HepG2 (cell line): ENCODE measurements around the gene AEN. TPM values are rescaled to one million over a fixed set of nuclear protein-coding genes. Genes with fewer than 3 reads are reported as not detected.

Experiments
- ATAC-seq: fragments of 200-7000 bp; cut with Tn5 transposase; 3 replicates; pipeline ENCODE4 v1.9.1; 2020; ENCODE audit warnings: mild to moderate bottlenecking, moderate library complexity
- BruUV-seq: library from RNA; stranded (reverse); fragments of 400-500 nt; replicated peaks from 2 replicates; lab custom pipeline; 2021; lab: Mats Ljungman, UMichigan
- CTCF ChIA-PET: fragments of 300-600 bp; formaldehyde crosslinking; extraction: SDS; loops from one replicate; lab custom pipeline; 2021; ENCODE audit warnings: low total read pairs, inconsistent platforms, low intra/inter-chr PET ratio; lab: Yijun Ruan, JAX
- POLR2A ChIA-PET: fragments of 350-600 bp; sonication (Branson Sonifier 250); formaldehyde crosslinking; loops from one replicate; lab custom pipeline; 2020; ENCODE audit warnings: antibody characterized with exemption, inconsistent platforms; lab: Yijun Ruan, JAX
- DNase-seq: peaks from one replicate; pipeline ENCODE4 v3.0.0-alpha.2; 2015; ENCODE audit warnings: low spot score
- FAIRE-seq: peaks from 3 replicates; lab custom pipeline; 2011; peaks lifted over from hg19 to GRCh38; lab: Jason Lieb, UNC
- H2AFZ ChIP-seq: one replicate; pipeline ENCODE4 v1.6.1; 2011; ENCODE audit warnings: low read length, inconsistent platforms
- H3K27ac ChIP-seq: fragments of 300-600 bp; 3 replicates; pipeline ENCODE4 v1.8.0; 2011; ENCODE audit warnings: mixed run types, mild to moderate bottlenecking, mixed read lengths, low read length, inconsistent platforms; ENCODE audit not compliant: insufficient read depth; ENCODE audit errors: extremely low read length
- H3K27me3 ChIP-seq, 2 experiments: fragments of 200-600 bp in 1 of 2; 2 replicates in 1 of 2; 3 replicates in 1 of 2; pipeline versions ENCODE4 v1.6.0 to v1.8.0; 2011; ENCODE audit warnings: low read length in 2 of 2, mild to moderate bottlenecking in 2 of 2, moderate library complexity in 2 of 2, inconsistent platforms in 1 of 2; ENCODE audit not compliant: insufficient read depth in 2 of 2, control insufficient read depth in 1 of 2
- H3K36me3 ChIP-seq, 2 experiments: fragments of 200-600 bp in 1 of 2; replicated peaks in 1 of 2; 2 replicates in 1 of 2; 3 replicates in 1 of 2; pipeline versions ENCODE4 v1.5.1 to v1.8.0; 2011; ENCODE audit warnings: low read length in 2 of 2, inconsistent platforms in 1 of 2; ENCODE audit not compliant: insufficient read depth in 2 of 2, control insufficient read depth in 1 of 2
- H3K4me1 ChIP-seq: 2 replicates; pipeline ENCODE4 v1.5.1; 2012; ENCODE audit warnings: low read length, inconsistent platforms; ENCODE audit not compliant: insufficient read depth
- H3K4me2 ChIP-seq: 2 replicates; pipeline ENCODE4 v1.6.0; 2011; ENCODE audit warnings: low read depth, low read length, inconsistent platforms
- H3K4me3 ChIP-seq, 3 experiments: fragments of 200-600 bp in 1 of 3; sonication (generic), shearing (Covaris generic) in 1 of 3; replicated peaks in 1 of 3; 2 replicates each; pipeline ENCODE4 v1.5.1; 2011 to 2016; ENCODE audit warnings: low read length in 3 of 3, inconsistent platforms in 2 of 3, low read depth in 2 of 3, mild to moderate bottlenecking in 2 of 3, control low read depth in 1 of 3, mixed read lengths in 1 of 3; ENCODE audit not compliant: insufficient read depth in 1 of 3
- H3K79me2 ChIP-seq: one replicate; pipeline ENCODE4 v1.6.1; 2011; ENCODE audit warnings: low read length, inconsistent platforms; ENCODE audit not compliant: insufficient read depth
- H3K9ac ChIP-seq: 2 replicates; pipeline ENCODE4 v1.6.0; 2011; ENCODE audit warnings: mild to moderate bottlenecking, low read depth, low read length, inconsistent platforms; ENCODE audit not compliant: insufficient read depth
- H3K9me3 ChIP-seq: 2 replicates; pipeline ENCODE4 v1.5.1; 2012; ENCODE audit warnings: mild to moderate bottlenecking, low read length
- H4K20me1 ChIP-seq: 2 replicates; pipeline ENCODE4 v1.6.0; 2011; ENCODE audit warnings: inconsistent platforms, mild to moderate bottlenecking, low read length, moderate library complexity; ENCODE audit not compliant: insufficient read depth
- ARNTL ChIP-seq: sonication (generic); formaldehyde crosslinking; IDR thresholded peaks from 2 replicates; pipeline ENCODE4 v1.4.0; 2020; ENCODE audit warnings: mild to moderate bottlenecking, missing genetic modification reagents
- ATF1 ChIP-seq: IDR thresholded peaks from 2 replicates; pipeline ENCODE4 v1.6.1; 2016; ENCODE audit warnings: mild to moderate bottlenecking, control low read depth
- ATRX ChIP-seq: sonication (generic); formaldehyde crosslinking; IDR thresholded peaks from 2 replicates; pipeline ENCODE4 v1.4.0; 2020; ENCODE audit warnings: missing genetic modification reagents, borderline replicate concordance
- CHD2 ChIP-seq: IDR thresholded peaks from 2 replicates; pipeline ENCODE4 v1.6.1; 2011; ENCODE audit warnings: low read depth, low read length, improper control_type of control experiment
- FOXK2 ChIP-seq: fragments of 450-650 bp; IDR thresholded peaks from 2 replicates; pipeline ENCODE4 v1.6.1; 2016
- HBP1 ChIP-seq: IDR thresholded peaks from 2 replicates; pipeline ENCODE4 v1.6.1; 2016; ENCODE audit warnings: low read depth, control low read depth
- HNRNPH1 ChIP-seq: fragments of 200-400 bp; formaldehyde crosslinking; optimal IDR thresholded peaks from 2 replicates; pipeline ENCODE3; 2017; ENCODE audit warnings: mild to moderate bottlenecking, low read depth, low read length
- JDP2 ChIP-seq: sonication (generic); formaldehyde crosslinking; IDR thresholded peaks from 2 replicates; pipeline ENCODE4 v1.8.1; 2022; ENCODE audit warnings: missing genetic modification reagents, borderline replicate concordance
- POLR2G ChIP-seq: fragments of 200-400 bp; formaldehyde crosslinking; IDR thresholded peaks from 2 replicates; pipeline ENCODE4 v1.6.1; 2018; ENCODE audit warnings: mild to moderate bottlenecking, low read depth, low read length, moderate library complexity
- TSC22D2 ChIP-seq: sonication (generic); formaldehyde crosslinking; IDR thresholded peaks from 2 replicates; pipeline ENCODE4 v1.5.1; 2020; ENCODE audit warnings: missing genetic modification reagents, mild to moderate bottlenecking, borderline replicate concordance
- ZNF251 ChIP-seq: sonication (generic); formaldehyde crosslinking; IDR thresholded peaks from 2 replicates; pipeline ENCODE4 v1.9.0; 2021; ENCODE audit warnings: mild to moderate bottlenecking, missing genetic modification reagents
- ZNF337 ChIP-seq: sonication (generic); formaldehyde crosslinking; IDR thresholded peaks from 2 replicates; pipeline ENCODE4 v1.5.1; 2020; ENCODE audit warnings: missing genetic modification reagents, low read depth, mild to moderate bottlenecking, borderline replicate concordance
- ZNF572 ChIP-seq: sonication (generic); formaldehyde crosslinking; IDR thresholded peaks from 2 replicates; pipeline ENCODE4 v1.5.1; 2020; ENCODE audit warnings: mild to moderate bottlenecking, missing genetic modification reagents
- ZNF652 ChIP-seq: IDR thresholded peaks from 2 replicates; pipeline ENCODE4 v1.6.1; 2016; ENCODE audit warnings: low read depth, borderline replicate concordance
- ZNF720 ChIP-seq: sonication (generic); formaldehyde crosslinking; IDR thresholded peaks from 2 replicates; pipeline ENCODE4 v1.4.0; 2020; ENCODE audit warnings: missing genetic modification reagents
- ZNF770 ChIP-seq: sonication (generic); formaldehyde crosslinking; IDR thresholded peaks from 2 replicates; pipeline ENCODE4 v1.5.0; 2020; ENCODE audit warnings: mild to moderate bottlenecking, missing genetic modification reagents
- WGBS: methylation state at CpG from one replicate; pipeline ENCODE4 v1.1.6; 2017; ENCODE audit warnings: low lambda C conversion rate; 5-methylcytosine and 5-hydroxymethylcytosine counted together
- in situ Hi-C: cut with HindIII; loops from 2 replicates; pipeline ENCODE4 v1.10.0; 2017; ENCODE audit warnings: low pct_unique_long_range_greater_than_20kb; ENCODE audit not compliant: extremely low pct_ligation_motif_present
- intact Hi-C: fragments of 100-400 bp; cut with micrococcal nuclease; formaldehyde crosslinking; loops from one replicate; pipeline ENCODE4 v1.10.0; 2022; ENCODE audit not compliant: unreplicated experiment
- polyA plus RNA-seq, 8 experiments: library from polyadenylated mRNA; depleted of rRNA in 3 of 8; stranded (reverse) in 7 of 8; unstranded in 1 of 8; fragments of >200 nt; fragmentation: Illumina TruSeq in 4 of 8; extraction: Trizol in 4 of 8; gene quantifications; 2 replicates each; pipeline versions ENCODE4 v1.2.1 to v1.2.3, GENCODE V29; 2011 to 2016; ENCODE audit warnings: low read depth in 4 of 8, missing spikeins in 1 of 8, mixed read lengths in 1 of 8; ENCODE audit not compliant: insufficient read depth in 1 of 8
- total RNA-seq, 5 experiments: library from RNA; depleted of rRNA; stranded (reverse); fragments of >200 nt; fragmentation: Illumina TruSeq; extraction: Trizol; gene quantifications; 2 replicates each; pipeline ENCODE4 v1.2.3, GENCODE V29; 2016; ENCODE audit warnings: low read depth in 1 of 5
- TF ChIP-seq, protein P1 (sequence below): sonication (generic); formaldehyde crosslinking; IDR thresholded peaks from 2 replicates; pipeline ENCODE4 v1.4.0; 2020; ENCODE audit warnings: missing genetic modification reagents, low read depth, mild to moderate bottlenecking, borderline replicate concordance

The AEN gene
- total and polyA plus RNA-seq, 2 of the 13 experiments (the other 11 are each of a cell fraction or from before 2014, with no cell fraction given) = 51.3 to 118 TPM

DNA sequence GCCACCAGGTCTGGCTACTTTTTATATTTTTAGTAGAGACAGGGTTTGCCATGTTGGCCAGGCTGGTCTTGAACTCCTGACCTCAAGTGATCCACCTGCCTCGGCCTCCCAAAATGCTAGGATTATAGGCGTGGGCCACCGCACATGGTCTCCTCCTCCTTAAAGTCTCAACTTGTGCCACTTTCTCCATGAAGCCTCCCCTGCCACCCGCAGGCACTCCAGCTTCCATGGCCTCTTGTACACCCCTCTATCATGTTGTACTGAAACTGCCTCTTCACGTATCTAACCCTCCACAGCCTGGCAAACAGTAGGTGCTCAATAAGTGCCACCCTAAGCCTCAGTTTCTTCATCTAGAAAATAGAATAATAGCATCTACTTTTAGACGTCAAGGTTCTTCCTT lies 57.6 kb downstream of the AEN start:
- Histone ChIP-seq H3K27ac (no peak overlapping the region), H3K4me1 (peaks cover 27% of the 10 kb centered on the region), H3K27me3 (no peaks in the 10 kb centered on the region), H3K79me2 (no peaks in the 10 kb centered on the region), H4K20me1 (no peaks in the 10 kb centered on the region), H3K9ac (no peak overlapping the region), H3K4me3 (no peak overlapping the region), H3K4me2 (no peak overlapping the region), H3K9me3 (no peaks in the 10 kb centered on the region), H3K36me3 (no peaks in the 10 kb centered on the region), H2AFZ (no peak overlapping the region)
- ChIA-PET CTCF (no interaction called here), POLR2A (no interaction called here)
- TF ChIP-seq ZNF720 (CRISPR knock-in tag) = no peak
- no peak for TF ChIP-seq ARNTL (CRISPR knock-in tag)
- TF ChIP-seq JDP2 (CRISPR knock-in tag) = no peak
- TF ChIP-seq POLR2G = no peak
- TF ChIP-seq CHD2 = no peak
- TF ChIP-seq ATRX (CRISPR knock-in tag) = no peak
- no peak for TF ChIP-seq ZNF251 (CRISPR knock-in tag)
- no peak for TF ChIP-seq FOXK2
- TF ChIP-seq HBP1 (CRISPR knock-in tag) = no peak
- no peak for TF ChIP-seq ZNF652 (CRISPR knock-in tag)
- TF ChIP-seq, protein P1, sequence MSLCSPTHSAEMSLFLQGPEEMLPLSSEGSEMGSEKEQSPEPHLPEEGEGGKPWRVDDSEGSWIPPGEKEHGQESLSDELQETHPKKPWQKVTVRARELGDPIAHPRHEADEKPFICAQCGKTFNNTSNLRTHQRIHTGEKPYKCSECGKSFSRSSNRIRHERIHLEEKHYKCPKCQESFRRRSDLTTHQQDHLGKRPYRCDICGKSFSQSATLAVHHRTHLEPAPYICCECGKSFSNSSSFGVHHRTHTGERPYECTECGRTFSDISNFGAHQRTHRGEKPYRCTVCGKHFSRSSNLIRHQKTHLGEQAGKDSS (CRISPR knock-in tag) = no peak
- TF ChIP-seq ZNF337 = no peak
- no peak for TF ChIP-seq ZNF572 (CRISPR knock-in tag)
- no peak for TF ChIP-seq ATF1
- no peak for TF ChIP-seq ZNF770 (CRISPR knock-in tag)
- no peak for TF ChIP-seq TSC22D2 (CRISPR knock-in tag)
- TF ChIP-seq HNRNPH1 = no peak
- DNase-seq (no peak), FAIRE-seq (no peak), ATAC-seq (no peak)
- BruUV-seq = no TSS peak
- in situ Hi-C loops = no loop called here
- intact Hi-C loops = no loop called here
- 65% methylated on average over 6 of the region's 6 CpGs for WGBS
